Endothelial cell of umbilical vein (primary cell): ENCODE measurements around the gene PALM. TPM values are rescaled to one million over a fixed set of nuclear protein-coding genes. Genes with fewer than 3 reads are reported as not detected.

Experiments used
- BruUV-seq: library from RNA; stranded (reverse); fragments of 400-500 nt; replicated peaks from 2 replicates; lab custom pipeline; 2021; lab: Mats Ljungman, UMichigan
- CTCF ChIA-PET: fragments of 300-600, 350-600 bp; sonication (Branson Sonifier 250); formaldehyde crosslinking; loops from one replicate; lab custom pipeline; 2021; ENCODE audit warnings: antibody characterized with exemption, inconsistent platforms; lab: Charles Lee
- POLR2A ChIA-PET: fragments of 300-600, 350-600 bp; sonication (Branson Sonifier 250); formaldehyde crosslinking; loops from one replicate; lab custom pipeline; 2021; ENCODE audit warnings: antibody characterized with exemption, inconsistent platforms; lab: Charles Lee
- DNase-seq: peaks from one replicate; pipeline ENCODE4 v3.0.0-alpha.2; 2011; ENCODE audit warnings: low read depth, low spot score
- FAIRE-seq: peaks from 2 replicates; lab custom pipeline; 2011; peaks lifted over from hg19 to GRCh38; lab: Jason Lieb, UNC
- H2AFZ ChIP-seq: 2 replicates; pipeline ENCODE4 v1.6.0; 2012; ENCODE audit warnings: low read depth, low read length, control low read depth, inconsistent platforms
- H3K27ac ChIP-seq: 2 replicates; pipeline ENCODE4 v1.5.1; 2011; ENCODE audit warnings: low read depth, mild to moderate bottlenecking, control low read depth, low read length, moderate library complexity; ENCODE audit not compliant: insufficient read depth
- H3K27me3 ChIP-seq, 2 experiments: 2 replicates each; pipeline versions ENCODE4 v1.6.0 to v1.6.1; 2011; ENCODE audit warnings: low read length in 2 of 2, mixed read lengths in 1 of 2; ENCODE audit not compliant: control insufficient read depth in 2 of 2, insufficient read depth in 2 of 2
- H3K36me3 ChIP-seq, 2 experiments: 2 replicates in 1 of 2; 3 replicates in 1 of 2; pipeline ENCODE4 v1.5.1; 2011; ENCODE audit warnings: low read length in 2 of 2, mild to moderate bottlenecking in 1 of 2, moderate library complexity in 1 of 2; ENCODE audit not compliant: control insufficient read depth in 2 of 2, insufficient read depth in 2 of 2; ENCODE audit errors: extremely low read depth in 1 of 2
- H3K4me1 ChIP-seq: 3 replicates; pipeline ENCODE4 v1.5.1; 2011; ENCODE audit warnings: mild to moderate bottlenecking, low read length; ENCODE audit not compliant: control insufficient read depth, insufficient read depth; ENCODE audit errors: extremely low read depth
- H3K4me2 ChIP-seq: 2 replicates; pipeline ENCODE4 v1.6.1; 2011; ENCODE audit warnings: low read length, control low read depth, mixed read lengths; ENCODE audit not compliant: insufficient read depth
- H3K4me3 ChIP-seq, 3 experiments: fragments of 200-600 bp in 1 of 3; sonication (generic), shearing (Covaris generic) in 1 of 3; replicated peaks in 1 of 3; 2 replicates each; pipeline ENCODE4 v1.5.1; 2011 to 2016; ENCODE audit warnings: control low read depth in 3 of 3, low read length in 3 of 3, mild to moderate bottlenecking in 2 of 3, inconsistent platforms in 1 of 3, low read depth in 1 of 3, moderate library complexity in 1 of 3; ENCODE audit not compliant: insufficient read depth in 1 of 3
- H3K79me2 ChIP-seq: 2 replicates; pipeline ENCODE4 v1.6.0; 2012; ENCODE audit warnings: low read length, inconsistent platforms; ENCODE audit not compliant: control insufficient read depth, insufficient read depth
- H3K9ac ChIP-seq: replicated peaks from 2 replicates; pipeline ENCODE3; 2011; ENCODE audit warnings: low read length, control low read depth; ENCODE audit not compliant: insufficient read depth; ENCODE audit errors: extremely low read depth
- H3K9me1 ChIP-seq: replicated peaks from 3 replicates; pipeline ENCODE4 v1.6.0; 2011; ENCODE audit warnings: mild to moderate bottlenecking, low read length; ENCODE audit not compliant: control insufficient read depth, insufficient read depth; ENCODE audit errors: extremely low read depth
- H3K9me3 ChIP-seq: replicated peaks from 2 replicates; pipeline ENCODE4 v1.5.1; 2012; ENCODE audit warnings: low read length, inconsistent platforms; ENCODE audit not compliant: control insufficient read depth, insufficient read depth
- H4K20me1 ChIP-seq: replicated peaks from 2 replicates; pipeline ENCODE3; 2011; ENCODE audit warnings: mild to moderate bottlenecking, low read length; ENCODE audit not compliant: control insufficient read depth, insufficient read depth; ENCODE audit errors: extremely low read depth
- EZH2 ChIP-seq: IDR thresholded peaks from 2 replicates; pipeline ENCODE4 v1.6.1; 2012; ENCODE audit warnings: borderline replicate concordance, low read depth, mild to moderate bottlenecking, moderate library complexity, low read length, inconsistent platforms; ENCODE audit not compliant: severe bottlenecking
- GATA2 ChIP-seq: IDR thresholded peaks from 2 replicates; pipeline ENCODE4 v1.7.0; 2011; ENCODE audit warnings: low read depth, mild to moderate bottlenecking, moderate library complexity, mixed read lengths, low read length; ENCODE audit not compliant: insufficient read length, insufficient read depth
- MAX ChIP-seq: IDR thresholded peaks from 2 replicates; pipeline ENCODE4 v1.6.1; 2011; ENCODE audit not compliant: insufficient read depth, insufficient read length
- MYC ChIP-seq: IDR thresholded peaks from one replicate; pipeline ENCODE4 v1.6.1; 2011; ENCODE audit warnings: mild to moderate bottlenecking, low read depth, low read length
- POLR2A ChIP-seq: IDR thresholded peaks from 2 replicates; pipeline ENCODE4 v1.6.1; 2012; ENCODE audit warnings: low read depth, mild to moderate bottlenecking, control low read depth, low read length
- POLR2AphosphoS5 ChIP-seq: IDR thresholded peaks from 2 replicates; pipeline ENCODE4 v1.6.1; 2012; ENCODE audit warnings: low read depth, mild to moderate bottlenecking, control low read depth, low read length, moderate library complexity; ENCODE audit not compliant: insufficient read depth
- dilution Hi-C: fragments of 300-500 bp; cut with MboI; formaldehyde crosslinking; loops from one replicate; pipeline ENCODE4 v1.15.0; 2019; ENCODE audit warnings: low sequenced_read_pairs; ENCODE audit not compliant: extremely low pct_ligation_motif_present
- intact Hi-C: fragments of 100-400 bp; cut with micrococcal nuclease; formaldehyde crosslinking; loops from one replicate; pipeline ENCODE4 v1.10.0; 2022
- polyA plus RNA-seq, 4 experiments: library from polyadenylated mRNA; depleted of rRNA in 3 of 4; stranded (reverse) in 3 of 4; unstranded in 1 of 4; fragments of >200 nt; gene quantifications; 2 replicates each; pipeline versions ENCODE4 v1.2.1 to v1.2.3, GENCODE V29; 2011 to 2012; ENCODE audit warnings: missing spikeins in 1 of 4
- total RNA-seq: library from RNA; stranded (reverse); gene quantifications from 2 replicates; pipeline ENCODE4 v1.2.3, GENCODE V29; 2021

The PALM gene
- total and polyA plus RNA-seq, 2 donors (not counting 3 experiments of a cell fraction or from before 2014, with no cell fraction given) = 3.9 to 31.8 TPM

- Histone ChIP-seq H3K36me3 (no peaks in the 10 kb centered on the region), H3K9me1 (no peaks in the 10 kb centered on the region), H3K27me3 (no peaks in the 10 kb centered on the region), H3K4me1 (peaks cover 33% of the 10 kb centered on the region), H2AFZ (peak overlapping the region; percentile 61), H3K9me3 (no peaks in the 10 kb centered on the region), H3K4me3 (peak overlapping the region in 1 of 3 experiments; percentile 10), H3K9ac (peak overlapping the region; percentile 56), H4K20me1 (no peaks in the 10 kb centered on the region), H3K27ac (peak overlapping the region; percentile 80), H3K4me2 (peak overlapping the region; percentile 71), H3K79me2 (peaks cover 5% of the 10 kb centered on the region)
- POLR2A ChIA-PET = interaction anchor here (1.0 kb wide), 1 partner anchor 13 kb away, joined by 3 read pairs; no protein-coding TSS in a partner anchor
- dilution Hi-C loops = no loop called here
- intact Hi-C loops = loop anchor here (1.0 to 2.0 kb wide), 2 partner anchors 8 to 18 kb away; partner anchors contain the start of gene PTBP1
- CTCF ChIA-PET = interaction anchor here (1.0 to 1.3 kb wide), 3 partner anchors 12 to 19 kb away, joined by 3 to 9 read pairs (median 4); no protein-coding TSS in a partner anchor
- peak; percentile 69 for DNase-seq
- no TSS peak for BruUV-seq
- no peak for TF ChIP-seq EZH2
- peak; percentile 57 for TF ChIP-seq POLR2AphosphoS5
- TF ChIP-seq POLR2A = peak; percentile 24
- TF ChIP-seq MAX = no peak
- TF ChIP-seq GATA2 = no peak
- no peak for TF ChIP-seq MYC
- peak; percentile 96 for FAIRE-seq
Measured at GRCh38 chr19:788983-789700, 80.4 kb downstream of the PALM start.
